HG03575 (cell line): ENCODE results near the gene CCNB3.

Source experiments
- ATAC-seq: cut with Tn5 transposase; IDR thresholded peaks from one replicate; pipeline ENCODE4 v1.9.1; 2021; ENCODE audit not compliant: unreplicated experiment, insufficient number of reproducible peaks, low FRiP score; ENCODE audit errors: extremely low read depth

Gene CCNB3, protein sequence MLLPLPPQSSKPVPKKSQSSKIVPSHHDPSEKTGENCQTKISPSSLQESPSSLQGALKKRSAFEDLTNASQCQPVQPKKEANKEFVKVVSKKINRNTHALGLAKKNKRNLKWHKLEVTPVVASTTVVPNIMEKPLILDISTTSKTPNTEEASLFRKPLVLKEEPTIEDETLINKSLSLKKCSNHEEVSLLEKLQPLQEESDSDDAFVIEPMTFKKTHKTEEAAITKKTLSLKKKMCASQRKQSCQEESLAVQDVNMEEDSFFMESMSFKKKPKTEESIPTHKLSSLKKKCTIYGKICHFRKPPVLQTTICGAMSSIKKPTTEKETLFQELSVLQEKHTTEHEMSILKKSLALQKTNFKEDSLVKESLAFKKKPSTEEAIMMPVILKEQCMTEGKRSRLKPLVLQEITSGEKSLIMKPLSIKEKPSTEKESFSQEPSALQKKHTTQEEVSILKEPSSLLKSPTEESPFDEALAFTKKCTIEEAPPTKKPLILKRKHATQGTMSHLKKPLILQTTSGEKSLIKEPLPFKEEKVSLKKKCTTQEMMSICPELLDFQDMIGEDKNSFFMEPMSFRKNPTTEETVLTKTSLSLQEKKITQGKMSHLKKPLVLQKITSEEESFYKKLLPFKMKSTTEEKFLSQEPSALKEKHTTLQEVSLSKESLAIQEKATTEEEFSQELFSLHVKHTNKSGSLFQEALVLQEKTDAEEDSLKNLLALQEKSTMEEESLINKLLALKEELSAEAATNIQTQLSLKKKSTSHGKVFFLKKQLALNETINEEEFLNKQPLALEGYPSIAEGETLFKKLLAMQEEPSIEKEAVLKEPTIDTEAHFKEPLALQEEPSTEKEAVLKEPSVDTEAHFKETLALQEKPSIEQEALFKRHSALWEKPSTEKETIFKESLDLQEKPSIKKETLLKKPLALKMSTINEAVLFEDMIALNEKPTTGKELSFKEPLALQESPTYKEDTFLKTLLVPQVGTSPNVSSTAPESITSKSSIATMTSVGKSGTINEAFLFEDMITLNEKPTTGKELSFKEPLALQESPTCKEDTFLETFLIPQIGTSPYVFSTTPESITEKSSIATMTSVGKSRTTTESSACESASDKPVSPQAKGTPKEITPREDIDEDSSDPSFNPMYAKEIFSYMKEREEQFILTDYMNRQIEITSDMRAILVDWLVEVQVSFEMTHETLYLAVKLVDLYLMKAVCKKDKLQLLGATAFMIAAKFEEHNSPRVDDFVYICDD (N-terminal part only)

DNA sequence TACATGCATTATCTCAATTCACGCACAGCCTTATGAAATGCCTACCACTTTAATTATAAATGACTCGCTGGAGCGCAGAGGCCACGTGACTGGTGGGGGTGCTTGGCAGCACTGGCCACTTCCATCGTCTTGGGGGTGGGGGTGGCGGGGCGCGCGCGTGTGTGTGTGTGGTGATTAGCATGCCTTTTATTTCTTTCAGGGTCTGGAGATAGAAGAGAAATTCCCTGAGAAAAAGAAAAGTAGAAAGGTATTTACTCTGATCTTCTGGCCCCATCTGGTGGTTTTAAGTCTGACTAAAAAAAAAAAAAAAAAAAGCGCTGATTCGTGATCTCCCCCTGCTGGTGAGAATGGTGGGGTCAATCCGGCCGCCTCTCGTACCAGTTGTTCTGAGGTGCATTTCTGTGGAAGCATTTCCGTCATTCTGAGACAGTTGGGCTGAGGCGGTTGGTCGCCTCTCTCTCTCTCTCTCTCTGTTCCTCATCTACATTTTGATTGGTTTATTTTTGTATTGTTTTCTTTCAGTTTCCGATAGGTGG, at the start of gene CCNB3:
CCNB3 (plus strand) TSS at position 402 of the 536 bp plus-strand sequence. CDS start 80,399 bp downstream, outside the sequence.
- ATAC-seq = peak; percentile 72

DNA sequence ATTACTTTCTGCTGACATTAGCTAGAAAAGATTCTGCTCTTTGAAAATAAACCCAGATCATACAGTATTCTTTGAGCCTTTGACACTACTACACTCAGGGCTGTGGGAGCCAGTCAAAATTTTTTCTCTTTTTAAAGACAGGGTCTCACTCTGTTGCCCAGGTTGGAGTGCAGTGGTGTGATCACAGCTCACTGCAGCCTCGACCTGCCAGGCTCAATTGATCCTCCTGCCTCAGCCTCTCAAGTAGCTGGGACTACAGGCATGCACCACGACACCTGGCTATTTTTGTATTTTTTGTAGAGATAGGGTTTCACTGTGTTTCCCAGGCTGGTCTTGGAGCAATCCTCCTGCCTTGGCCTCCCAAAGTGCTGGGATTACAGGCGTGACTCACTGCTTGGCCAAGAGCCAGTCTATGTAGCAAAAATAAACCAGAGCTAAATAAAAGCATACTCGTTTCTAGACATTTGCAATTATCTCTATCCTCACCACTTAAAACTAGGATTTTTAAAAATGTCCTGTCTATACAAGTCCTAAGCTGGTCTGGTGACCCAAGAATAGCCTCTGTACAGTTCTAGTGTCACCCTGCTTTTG, 46.9 kb upstream of the CCNB3 start:
- no peak for ATAC-seq

DNA sequence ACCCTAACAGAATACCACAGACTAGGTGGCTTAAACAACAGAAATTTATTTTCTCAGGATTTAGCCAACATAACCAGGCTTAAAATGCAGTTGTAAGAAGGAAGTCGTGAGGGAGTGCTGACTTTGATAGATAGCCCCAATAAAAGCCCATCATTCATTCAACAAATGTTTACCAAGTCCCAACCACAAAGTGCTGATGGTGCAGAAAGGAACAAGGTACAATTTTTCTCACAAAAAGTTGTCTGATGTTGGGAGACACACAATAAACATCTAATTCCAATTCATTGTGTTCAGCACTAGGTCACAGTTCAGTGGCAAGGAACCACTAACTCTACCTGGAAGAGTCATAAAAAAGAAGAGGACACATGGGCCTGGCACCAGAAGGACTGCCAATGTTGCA, 46.0 kb upstream of the CCNB3 start:
- no peak for ATAC-seq

DNA sequence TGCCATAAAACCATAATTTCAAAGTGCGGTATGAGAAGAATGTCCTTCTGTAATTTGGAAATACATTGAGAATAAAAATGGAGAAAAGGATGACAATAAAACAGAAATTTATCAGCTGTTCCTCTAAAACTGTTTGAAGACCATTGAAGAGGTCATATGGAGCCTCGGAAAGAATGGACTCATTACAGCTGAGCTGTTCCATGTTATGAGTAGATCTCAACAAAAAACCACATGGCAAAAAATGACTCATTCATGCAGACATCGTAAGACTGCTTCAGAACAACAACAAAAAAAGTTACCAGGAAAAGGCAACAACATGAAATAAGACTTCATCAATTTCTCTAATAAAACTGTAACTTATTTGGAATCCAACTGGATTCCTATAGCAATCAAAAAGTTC, 43.4 kb upstream of the CCNB3 start:
- ATAC-seq = no peak

DNA sequence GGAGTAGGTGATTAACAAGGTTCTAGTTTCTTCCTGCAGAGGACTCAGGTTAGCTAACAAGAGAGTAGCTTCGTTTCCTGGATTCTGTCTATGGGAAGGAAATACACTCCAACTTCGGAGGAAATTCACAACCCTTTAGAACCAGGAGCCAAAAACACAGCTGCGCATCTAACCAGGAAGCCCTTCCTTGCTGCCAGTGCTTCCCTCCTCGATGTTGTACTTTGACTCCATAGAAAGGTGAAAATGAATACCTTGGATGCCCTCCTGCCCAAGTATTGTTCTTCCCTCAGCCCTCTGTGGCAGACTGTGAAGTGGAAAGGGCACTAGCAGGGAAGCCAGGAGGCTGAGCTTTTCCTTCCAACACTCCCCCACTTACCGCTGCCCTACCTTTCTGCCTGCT, 38.8 kb upstream of the CCNB3 start:
- no peak for ATAC-seq

DNA sequence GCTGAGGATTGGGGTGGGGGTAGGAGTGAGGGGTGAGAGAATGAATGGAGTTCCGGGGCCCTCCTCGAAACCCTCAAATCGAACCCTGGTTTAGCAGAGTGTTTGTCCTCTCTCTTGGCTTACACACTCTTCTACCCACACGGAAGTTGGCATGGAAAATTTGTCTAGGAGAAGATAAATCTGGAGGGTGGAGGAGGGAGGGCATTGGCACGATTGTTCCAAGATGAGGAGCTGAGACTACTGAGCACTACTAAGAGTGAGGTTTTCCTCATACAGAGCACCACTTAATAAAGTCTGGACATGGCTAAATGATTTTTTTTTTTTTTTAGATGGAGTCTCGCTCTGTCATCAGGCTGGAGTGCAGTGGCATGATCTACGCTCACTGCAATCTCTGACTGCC, 37.2 kb upstream of the CCNB3 start:
- ATAC-seq = no peak

DNA sequence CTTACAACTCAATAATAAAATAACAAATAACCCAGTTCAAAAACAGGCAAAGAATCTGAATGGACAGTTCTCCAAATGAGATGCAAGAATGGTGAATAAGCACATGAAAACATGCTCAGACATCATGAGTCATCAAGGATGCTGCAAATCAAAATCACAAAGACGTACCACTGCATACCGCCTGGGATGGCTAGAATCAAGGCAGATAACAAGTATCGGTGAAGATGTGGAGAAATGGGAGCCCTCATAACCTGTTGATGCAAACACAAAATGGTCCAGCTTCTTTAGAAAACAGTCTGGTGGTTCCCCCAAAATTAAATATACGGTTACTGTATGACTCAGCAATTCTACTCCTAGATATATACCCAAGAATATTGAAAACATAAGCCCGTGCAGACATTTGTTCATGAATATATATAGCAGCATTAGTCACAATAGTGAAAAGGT, 36.3 kb upstream of the CCNB3 start:
- ATAC-seq = no peak

DNA sequence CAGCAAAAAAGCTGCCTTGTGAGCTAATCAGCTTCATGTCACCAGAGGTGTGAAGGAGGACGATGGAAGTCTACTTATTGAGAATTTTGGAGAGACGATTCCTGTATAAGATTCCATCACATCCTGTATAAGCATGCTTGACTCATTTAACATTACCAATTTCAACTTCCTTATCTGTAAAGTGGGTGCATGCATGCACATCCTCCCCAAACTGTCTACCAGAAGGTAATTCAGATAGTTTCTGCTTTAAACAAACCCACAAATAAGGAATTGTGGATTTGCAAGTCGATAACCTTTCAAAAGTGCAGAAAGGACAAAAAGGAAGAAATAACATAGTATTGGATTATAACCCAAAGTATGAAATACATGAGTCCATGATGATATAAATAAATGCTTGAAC, 34.8 kb upstream of the CCNB3 start:
- ATAC-seq = no peak

DNA sequence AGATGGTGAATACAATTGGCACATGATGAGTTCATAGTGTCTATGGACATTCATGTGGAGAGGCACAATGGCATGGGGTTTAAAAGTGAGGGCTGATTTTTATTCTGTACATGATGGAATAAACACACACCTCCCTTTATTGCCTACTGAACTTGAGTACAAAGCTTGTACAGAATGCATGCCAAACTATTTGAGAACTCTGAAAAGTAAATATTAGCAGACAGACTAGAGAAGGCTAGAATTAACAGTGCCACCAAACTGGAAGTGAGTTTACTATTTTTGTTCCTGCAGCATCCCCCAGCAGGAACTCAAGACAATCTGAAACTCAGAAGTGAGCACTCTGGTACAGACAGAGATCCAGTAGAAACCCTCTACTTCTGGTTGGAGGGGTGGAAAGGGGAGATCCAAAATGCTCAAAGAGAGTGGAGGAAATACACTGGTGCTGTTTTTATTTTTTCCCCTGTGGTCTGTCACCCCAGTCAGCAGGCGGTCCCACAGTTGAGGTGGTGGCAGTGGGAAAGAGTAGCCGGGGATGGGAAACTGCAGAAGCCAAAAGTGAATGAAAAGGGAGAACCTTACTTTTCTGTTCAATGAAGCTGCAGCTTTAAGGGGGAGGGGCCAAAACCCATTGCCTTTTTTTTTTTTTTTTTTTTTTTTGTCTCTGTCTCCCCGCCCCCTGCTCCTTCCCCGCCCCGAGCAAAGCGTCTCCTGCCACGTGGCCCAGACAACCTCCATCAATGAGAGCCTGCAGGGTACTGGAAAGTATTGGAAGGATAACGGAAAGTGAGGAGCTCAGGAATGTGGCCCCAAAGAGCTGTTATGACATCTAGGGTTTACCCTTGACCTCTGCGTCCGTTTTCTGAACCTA, 24.3 kb upstream of the CCNB3 start:
- no peak for ATAC-seq

DNA sequence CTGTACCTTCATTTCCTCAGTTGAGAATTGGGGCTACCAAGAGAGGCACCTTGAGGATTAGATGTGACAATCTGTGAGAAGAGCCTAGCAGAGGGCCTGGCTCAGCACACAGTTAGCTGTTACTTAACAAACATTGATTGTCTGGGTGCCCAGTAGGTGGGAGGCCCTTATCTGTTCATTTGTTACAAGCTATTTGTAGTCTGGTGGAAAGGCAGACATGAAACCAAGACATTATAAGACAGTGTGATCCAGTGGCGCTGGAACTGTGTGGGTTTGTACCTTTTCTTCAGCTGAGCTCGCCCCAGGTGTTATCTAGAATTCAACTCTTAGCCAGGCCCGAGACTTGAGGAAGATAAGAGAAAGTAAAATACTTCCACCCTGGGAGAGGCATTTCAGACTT, 20.7 kb upstream of the CCNB3 start:
- ATAC-seq = no peak

DNA sequence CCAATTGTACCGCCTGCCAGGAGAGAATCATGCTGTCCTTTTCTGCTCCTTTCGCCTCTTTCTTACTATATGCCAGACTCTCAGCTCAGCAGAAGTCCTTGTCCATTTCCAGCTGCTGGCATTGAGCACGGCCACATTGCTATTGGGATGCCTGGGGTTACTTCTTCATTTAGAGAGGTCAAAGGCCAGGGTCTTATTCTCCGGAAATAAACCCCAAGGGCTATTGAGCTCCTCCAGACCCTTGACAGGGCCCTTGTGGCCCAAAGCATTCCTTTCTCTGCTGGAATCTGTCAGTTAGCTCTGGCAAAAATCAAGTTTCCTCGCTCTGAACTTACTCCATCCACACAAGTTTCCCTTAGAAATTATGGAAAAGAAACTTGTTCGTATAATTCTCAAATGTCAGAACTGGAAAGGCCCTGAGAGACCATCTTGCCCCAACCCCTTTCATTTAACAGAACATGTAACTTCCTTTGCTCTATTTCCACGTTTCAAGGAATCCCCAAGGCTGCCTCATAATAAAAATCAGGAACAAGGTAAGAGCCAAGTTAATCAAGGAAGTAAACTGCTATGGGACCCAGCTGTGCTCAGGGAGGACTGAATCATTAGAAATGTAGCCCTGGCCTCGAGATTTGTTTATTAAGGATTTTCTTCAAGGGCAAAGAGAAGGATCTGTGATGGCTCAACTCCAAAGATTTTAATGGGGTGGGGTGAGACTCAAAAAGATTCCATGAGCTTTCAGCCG, 15.5 kb upstream of the CCNB3 start:
- no peak for ATAC-seq

DNA sequence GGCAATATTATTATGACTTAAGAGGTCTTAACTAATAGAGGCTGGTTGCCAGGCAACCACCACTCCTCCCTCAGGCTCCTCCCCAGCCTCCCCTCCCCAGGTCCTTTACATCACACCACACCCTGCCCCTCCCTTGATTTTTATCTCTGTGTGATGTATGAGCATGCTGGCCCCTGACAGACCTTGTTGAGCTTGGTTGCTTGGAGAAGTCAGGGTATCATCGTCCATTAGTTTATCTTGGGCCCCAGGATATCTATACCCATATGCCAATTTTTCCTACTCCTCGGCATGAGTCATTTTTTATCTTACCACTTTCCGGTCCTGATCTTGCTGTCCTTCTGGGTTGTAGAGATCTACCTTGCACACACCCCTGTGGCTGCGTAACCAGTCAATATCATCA, 6.2 kb upstream of the CCNB3 start:
- no peak for ATAC-seq

DNA sequence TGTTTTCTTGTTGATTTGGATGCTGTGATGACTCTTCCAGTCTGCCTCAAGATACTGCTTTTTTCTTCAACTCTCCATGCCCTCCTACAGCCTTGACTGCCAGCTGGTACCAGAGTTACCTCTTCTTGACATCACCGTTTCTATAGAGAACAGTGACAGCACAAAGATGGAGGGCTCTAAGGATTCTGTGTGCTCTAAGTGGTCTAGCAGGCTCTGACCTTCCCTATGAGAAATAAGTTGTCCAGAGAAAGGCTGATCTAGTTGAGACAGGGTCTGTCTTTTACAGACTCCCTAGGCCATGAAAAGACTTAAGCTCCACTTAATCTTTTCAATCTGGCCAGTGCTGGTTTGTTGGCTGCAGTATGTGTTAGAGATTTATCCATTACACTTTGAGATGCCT, 3.7 kb upstream of the CCNB3 start, which contains the start of gene AKAP4:
AKAP4 (minus strand) TSS at position 101 of the 400 bp plus-strand sequence. CDS start 118 bp downstream, outside the sequence.
- no peak for ATAC-seq

DNA sequence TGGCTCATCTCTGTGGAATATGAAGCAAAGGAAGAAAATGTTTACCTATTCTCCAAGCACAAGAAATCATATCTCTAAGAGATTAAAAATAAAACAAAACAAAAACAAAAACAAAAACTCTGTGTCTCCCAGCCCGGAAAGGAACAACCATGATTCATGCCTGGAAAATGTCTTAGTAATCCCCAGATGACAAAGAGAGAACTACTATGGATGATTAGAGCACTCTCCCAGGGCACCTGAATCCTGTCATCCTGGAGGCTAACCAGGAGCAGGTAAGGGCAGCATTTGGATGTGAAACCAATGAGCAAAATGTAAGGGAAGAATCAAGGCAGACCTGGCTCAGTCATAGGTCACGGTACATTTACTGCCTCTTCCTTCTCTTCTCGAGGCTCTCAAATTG, 2.0 kb upstream of the CCNB3 start:
- ATAC-seq = no peak

DNA sequence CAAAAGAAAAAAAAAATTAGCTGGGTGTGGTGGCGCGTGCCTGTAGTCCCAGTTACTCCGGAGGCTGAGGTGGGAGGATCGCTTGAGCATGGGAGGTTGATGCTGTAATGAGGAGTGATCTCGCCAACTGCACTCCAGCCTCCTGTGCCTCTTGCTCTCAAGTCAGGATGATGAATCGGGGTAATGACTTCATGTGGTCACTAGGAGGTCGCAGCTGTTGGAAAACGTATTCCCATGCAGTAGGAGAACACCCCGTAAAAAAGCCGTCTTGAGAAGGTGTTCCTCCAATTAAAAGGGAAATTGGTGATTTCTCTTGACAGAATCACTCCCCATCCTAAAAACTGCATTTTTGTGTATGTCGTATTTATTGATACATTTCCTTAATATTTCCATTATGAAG, 2.2 kb downstream of the CCNB3 start:
- no peak for ATAC-seq

DNA sequence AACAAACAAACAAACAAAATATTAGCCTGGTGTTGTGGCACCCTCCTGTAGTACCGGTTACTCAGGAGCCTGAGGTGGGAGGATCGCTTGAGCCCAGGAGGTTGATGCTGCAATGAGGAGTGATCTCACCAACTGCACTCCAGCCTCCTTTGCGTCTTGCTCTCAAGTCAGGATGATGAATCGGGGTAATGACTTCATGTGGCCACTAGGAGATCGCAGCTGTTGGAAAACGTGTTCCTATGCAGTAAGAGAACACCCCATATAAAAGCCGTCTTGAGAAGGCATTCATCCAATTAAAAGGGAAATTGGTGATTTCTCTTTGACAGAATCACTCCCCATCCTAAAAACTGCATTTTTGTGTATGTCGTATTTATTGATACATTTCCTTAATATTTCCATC, 6.9 kb downstream of the CCNB3 start:
- ATAC-seq = no peak

DNA sequence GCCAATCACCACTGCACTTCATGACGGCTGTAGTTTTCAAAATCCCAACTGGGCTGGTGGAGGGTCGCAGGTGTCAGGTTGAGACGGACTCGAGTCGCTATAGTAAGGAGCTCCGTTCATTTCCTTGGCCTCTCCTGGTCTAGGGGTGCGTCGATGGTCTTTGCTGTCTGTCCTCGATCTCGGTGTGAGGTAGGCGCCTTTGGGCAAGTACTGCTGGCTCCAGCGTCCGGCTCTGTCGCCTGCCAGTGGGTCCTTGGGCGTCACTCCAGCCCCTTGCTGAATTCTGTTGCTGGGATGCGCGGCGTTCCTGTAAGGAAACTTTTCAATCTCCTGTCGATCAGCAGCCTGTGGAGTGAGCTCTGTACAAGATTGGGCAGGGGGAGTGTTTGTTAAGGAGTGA, 76.7 kb downstream of the CCNB3 start:
- ATAC-seq = no peak
